GM12878 (cell line): Measurements from ENCODE around the gene ZNF860. TPM values are rescaled to one million over a fixed set of nuclear protein-coding genes. Genes with fewer than 3 reads are reported as not detected.

Experiments used
- ATAC-seq: fragments of 200-7000 bp; cut with Tn5 transposase; 3 replicates; pipeline ENCODE4 v1.9.1; 2020; ENCODE audit warnings: mild to moderate bottlenecking, moderate library complexity
- BruUV-seq: library from RNA; stranded (reverse); fragments of 400-500 nt; replicated peaks from 2 replicates; lab custom pipeline; 2021; lab: Mats Ljungman, UMichigan
- CTCF ChIA-PET: fragments of 300-600 bp; sonication (Branson Sonifier 250); formaldehyde crosslinking; extraction: SDS; loops from one replicate; lab custom pipeline; 2021; ENCODE audit warnings: inconsistent platforms; lab: Yijun Ruan, JAX
- POLR2A ChIA-PET: fragments of 350-600 bp; formaldehyde crosslinking; extraction: SDS; loops from one replicate; lab custom pipeline; 2021; ENCODE audit warnings: inconsistent platforms; lab: Charles Lee
- RAD21 ChIA-PET: fragments of 300-600 bp; sonication (Branson Sonifier 250); formaldehyde crosslinking; loops from one replicate; lab custom pipeline; 2023; ENCODE audit warnings: antibody characterized with exemption; ENCODE audit not compliant: unreplicated experiment; lab: Charles Lee
- SMC1A ChIA-PET: fragments of 300-600 bp; sonication (Branson Sonifier 250); formaldehyde crosslinking; loops from one replicate; lab custom pipeline; 2023; ENCODE audit not compliant: unreplicated experiment, uncharacterized antibody; lab: Charles Lee
- DNase-seq: peaks from one replicate; pipeline ENCODE4 v3.0.0-alpha.2; 2011; ENCODE audit warnings: low read depth, low spot score
- FAIRE-seq: peaks from 3 replicates; lab custom pipeline; 2011; peaks lifted over from hg19 to GRCh38; lab: Jason Lieb, UNC
- H2AFZ ChIP-seq: 2 replicates; pipeline ENCODE4 v1.6.0; 2011; ENCODE audit warnings: low read depth, low read length, control low read depth; ENCODE audit not compliant: control insufficient read depth
- H3K27ac ChIP-seq: 2 replicates; pipeline ENCODE4 v1.5.1; 2011; ENCODE audit warnings: control low read depth; ENCODE audit not compliant: control insufficient read depth, insufficient read depth
- H3K27me3 ChIP-seq, 2 experiments: replicated peaks in 1 of 2; 2 replicates each; pipeline versions ENCODE4 v1.6.0 to v1.6.1; 2011; ENCODE audit warnings: low read length in 1 of 2; ENCODE audit not compliant: control insufficient read depth in 2 of 2, insufficient read depth in 2 of 2
- H3K36me3 ChIP-seq, 2 experiments: 2 replicates each; pipeline ENCODE4 v1.5.1; 2011; ENCODE audit warnings: low read length in 1 of 2; ENCODE audit not compliant: control insufficient read depth in 2 of 2, insufficient read depth in 2 of 2
- H3K4me1 ChIP-seq: 2 replicates; pipeline ENCODE4 v1.6.1; 2011; ENCODE audit warnings: mild to moderate bottlenecking, low read length, moderate library complexity, mixed read lengths; ENCODE audit not compliant: control insufficient read depth, insufficient read depth
- H3K4me2 ChIP-seq: 2 replicates; pipeline ENCODE4 v1.6.0; 2011; ENCODE audit warnings: control low read depth; ENCODE audit not compliant: control insufficient read depth, insufficient read depth
- H3K4me3 ChIP-seq: fragments of 200-600 bp; sonication (generic); 2 replicates; pipeline ENCODE4 v1.5.1; 2016
- H3K79me2 ChIP-seq: 2 replicates; pipeline ENCODE4 v1.6.0; 2011; ENCODE audit warnings: low read length; ENCODE audit not compliant: control insufficient read depth, insufficient read depth
- H3K9ac ChIP-seq: 2 replicates; pipeline ENCODE4 v1.8.0; 2011; ENCODE audit warnings: low read length, control low read depth, mixed read lengths; ENCODE audit not compliant: control insufficient read depth, insufficient read depth
- H3K9me3 ChIP-seq: replicated peaks from 3 replicates; pipeline ENCODE4 v1.5.1; 2011; ENCODE audit warnings: mild to moderate bottlenecking, low read length; ENCODE audit not compliant: control insufficient read depth, insufficient read depth
- H4K20me1 ChIP-seq: 2 replicates; pipeline ENCODE4 v1.6.0; 2011; ENCODE audit not compliant: control insufficient read depth, insufficient read depth
- ATF3 ChIP-seq: IDR thresholded peaks from 2 replicates; pipeline ENCODE4 v1.6.1; 2011; ENCODE audit warnings: low read depth, mild to moderate bottlenecking, low read length, moderate library complexity, borderline replicate concordance; ENCODE audit errors: extremely low read depth
- CBX5 ChIP-seq: sonication (generic); IDR thresholded peaks from 2 replicates; pipeline ENCODE4 v1.6.1; 2016; ENCODE audit warnings: low read depth, moderate library complexity, mild to moderate bottlenecking, inconsistent platforms
- CHD4 ChIP-seq: fragments of 200-600 bp; sonication (generic); IDR thresholded peaks from 2 replicates; pipeline ENCODE4 v1.6.1; 2016; ENCODE audit warnings: mild to moderate bottlenecking
- ESRRA ChIP-seq: IDR thresholded peaks from 2 replicates; pipeline ENCODE4 v1.6.1; 2012; ENCODE audit warnings: mild to moderate bottlenecking, low read length, improper control_type of control experiment
- HSF1 ChIP-seq: fragments of 150-350 bp; IDR thresholded peaks from 2 replicates; pipeline ENCODE4 v1.6.1; 2014; ENCODE audit warnings: mild to moderate bottlenecking, low read depth, low read length
- NR2C2 ChIP-seq: IDR thresholded peaks from 2 replicates; pipeline ENCODE4 v1.6.1; 2011; ENCODE audit warnings: borderline replicate concordance, low read depth; ENCODE audit not compliant: control insufficient read depth, insufficient read length
- POLR2AphosphoS2 ChIP-seq: IDR thresholded peaks from 2 replicates; pipeline ENCODE4 v1.6.1; 2011; ENCODE audit warnings: low read depth, mild to moderate bottlenecking, low read length, improper control_type of control experiment, moderate library complexity
- POU2F2 ChIP-seq: IDR thresholded peaks from 3 replicates; pipeline ENCODE4 v1.6.1; 2011; ENCODE audit warnings: low read depth, mild to moderate bottlenecking, low read length, borderline replicate concordance
- RBBP5 ChIP-seq: fragments of 200-600 bp; sonication (generic); conservative IDR thresholded peaks from 2 replicates; pipeline ENCODE4 v1.6.1; 2016
- SKIL ChIP-seq: fragments of 450-650 bp; IDR thresholded peaks from 2 replicates; pipeline ENCODE4 v1.6.1; 2017; ENCODE audit warnings: mild to moderate bottlenecking, low read depth, inconsistent platforms; ENCODE audit not compliant: poor library complexity, severe bottlenecking
- SMAD5 ChIP-seq: IDR thresholded peaks from 2 replicates; pipeline ENCODE4 v1.6.1; 2016; ENCODE audit warnings: antibody characterized with exemption, low read depth
- TCF7 ChIP-seq: IDR thresholded peaks from 2 replicates; pipeline ENCODE4 v1.6.1; 2014; ENCODE audit warnings: antibody characterized with exemption, borderline replicate concordance
- USF2 ChIP-seq: IDR thresholded peaks from 2 replicates; pipeline ENCODE4 v1.6.1; 2011; ENCODE audit warnings: low read depth, low read length, improper control_type of control experiment, borderline replicate concordance
- ZNF384 ChIP-seq: IDR thresholded peaks from 2 replicates; pipeline ENCODE4 v1.6.1; 2012; ENCODE audit warnings: low read depth, mild to moderate bottlenecking, low read length, improper control_type of control experiment, borderline replicate concordance
- WGBS: methylation state at CpG from one replicate; pipeline ENCODE4 v1.1.6; 2016; ENCODE audit warnings: low lambda C conversion rate; ENCODE audit not compliant: insufficient replicate concordance, insufficient coverage; ENCODE audit errors: missing lambda C conversion rate; 5-methylcytosine and 5-hydroxymethylcytosine counted together
- in situ Hi-C: fragments of 300-500 bp; cut with MboI; formaldehyde crosslinking; loops from 9 replicates; pipeline ENCODE4 v1.14.3; 2018; ENCODE audit warnings: mixed read lengths
- intact Hi-C: fragments of 100-400 bp; cut with micrococcal nuclease; formaldehyde crosslinking; loops from one replicate; pipeline ENCODE4 v1.14.2; 2022; ENCODE audit not compliant: unreplicated experiment
- polyA plus RNA-seq, 11 experiments: library from polyadenylated mRNA; depleted of rRNA in 4 of 11; unstranded in 6 of 11; stranded (reverse) in 5 of 11; fragments of >200 nt; fragmentation: Nextera tagmentation in 4 of 11; fragmentation: Illumina TruSeq in 1 of 11; extraction: Ambion mirVana in 4 of 11; extraction: Trizol in 1 of 11; gene quantifications; 1 replicate in 1 of 11; 2 replicates in 10 of 11; pipeline versions ENCODE4 v1.2.1 to v1.2.3, GENCODE V29; 2011 to 2016; ENCODE audit warnings: inconsistent platforms in 2 of 11, missing spikeins in 2 of 11, low read depth in 1 of 11
- total RNA-seq, 4 experiments: library from RNA; depleted of rRNA in 3 of 4; stranded (reverse); fragments of >200 nt in 3 of 4; fragmentation: Illumina TruSeq in 1 of 4; extraction: Trizol in 1 of 4; gene quantifications; 2 replicates each; pipeline versions ENCODE4 v1.2.1 to v1.2.3, GENCODE V29; 2013 to 2021
- TF ChIP-seq, protein P1 (sequence below): IDR thresholded peaks from 2 replicates; pipeline ENCODE4 v1.6.1; 2012; ENCODE audit warnings: low read depth, low read length, improper control_type of control experiment
- TF ChIP-seq, protein P2 (sequence below): fragments of 450-650 bp; IDR thresholded peaks from 2 replicates; pipeline ENCODE4 v1.6.1; 2017; ENCODE audit warnings: borderline replicate concordance

ZNF860 gene
- total and polyA plus RNA-seq, 10 of the 15 experiments (the other 5 are each of a cell fraction or from before 2014, with no cell fraction given): not detected

DNA sequence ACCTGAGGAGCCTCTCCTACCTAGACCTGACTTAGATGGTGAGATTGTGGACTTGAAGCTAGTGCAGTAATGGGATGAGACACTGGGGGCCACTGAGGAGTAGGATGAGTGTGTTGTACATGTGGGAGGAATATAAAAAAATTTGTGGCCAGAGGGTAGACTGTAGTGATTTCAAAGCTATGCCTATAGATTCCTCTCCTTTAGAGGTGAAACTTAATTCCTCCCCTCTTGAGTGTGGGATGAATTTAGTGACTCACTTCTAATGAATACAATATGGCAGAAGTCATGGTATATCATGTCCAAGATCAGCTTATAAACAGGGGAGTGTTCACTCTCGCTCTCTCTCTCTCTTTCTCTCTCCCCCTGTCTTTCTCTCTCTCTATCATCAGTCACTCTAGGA is 6.7 kb downstream of the ZNF860 start:
- POLR2A ChIA-PET: no interaction called here
- RAD21 ChIA-PET: no interaction called here
- intact Hi-C loops: no loop called here
- TF ChIP-seq HSF1: no peak
- TF ChIP-seq SMAD5: no peak
- no peak for TF ChIP-seq RBBP5
- TF ChIP-seq CHD4: no peak
- no peak for TF ChIP-seq SKIL
- TF ChIP-seq, protein P1, sequence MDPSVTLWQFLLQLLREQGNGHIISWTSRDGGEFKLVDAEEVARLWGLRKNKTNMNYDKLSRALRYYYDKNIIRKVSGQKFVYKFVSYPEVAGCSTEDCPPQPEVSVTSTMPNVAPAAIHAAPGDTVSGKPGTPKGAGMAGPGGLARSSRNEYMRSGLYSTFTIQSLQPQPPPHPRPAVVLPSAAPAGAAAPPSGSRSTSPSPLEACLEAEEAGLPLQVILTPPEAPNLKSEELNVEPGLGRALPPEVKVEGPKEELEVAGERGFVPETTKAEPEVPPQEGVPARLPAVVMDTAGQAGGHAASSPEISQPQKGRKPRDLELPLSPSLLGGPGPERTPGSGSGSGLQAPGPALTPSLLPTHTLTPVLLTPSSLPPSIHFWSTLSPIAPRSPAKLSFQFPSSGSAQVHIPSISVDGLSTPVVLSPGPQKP: no peak
- TF ChIP-seq POLR2AphosphoS2: no peak
- no peak for TF ChIP-seq CBX5
- TF ChIP-seq ATF3: no peak
- TF ChIP-seq NR2C2: no peak
- no peak for TF ChIP-seq POU2F2
- TF ChIP-seq ESRRA: no peak
- TF ChIP-seq, protein P2, sequence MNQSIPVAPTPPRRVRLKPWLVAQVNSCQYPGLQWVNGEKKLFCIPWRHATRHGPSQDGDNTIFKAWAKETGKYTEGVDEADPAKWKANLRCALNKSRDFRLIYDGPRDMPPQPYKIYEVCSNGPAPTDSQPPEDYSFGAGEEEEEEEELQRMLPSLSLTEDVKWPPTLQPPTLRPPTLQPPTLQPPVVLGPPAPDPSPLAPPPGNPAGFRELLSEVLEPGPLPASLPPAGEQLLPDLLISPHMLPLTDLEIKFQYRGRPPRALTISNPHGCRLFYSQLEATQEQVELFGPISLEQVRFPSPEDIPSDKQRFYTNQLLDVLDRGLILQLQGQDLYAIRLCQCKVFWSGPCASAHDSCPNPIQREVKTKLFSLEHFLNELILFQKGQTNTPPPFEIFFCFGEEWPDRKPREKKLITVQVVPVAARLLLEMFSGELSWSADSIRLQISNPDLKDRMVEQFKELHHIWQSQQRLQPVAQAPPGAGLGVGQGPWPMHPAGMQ: no peak
- TF ChIP-seq USF2: no peak
- no peak for TF ChIP-seq TCF7
- no peak for TF ChIP-seq ZNF384

More for the DNA sequence above, 6.7 kb downstream of the ZNF860 start:
- Histone ChIP-seq H3K9ac (no peak overlapping the region), H4K20me1 (no peaks in the 10 kb centered on the region), H3K9me3 (no peaks in the 10 kb centered on the region; the same call in 1 of the 3 replicates), H3K27me3 (no peaks in the 10 kb centered on the region), H3K4me2 (no peak overlapping the region), H3K4me1 (no peaks in the 10 kb centered on the region), H3K79me2 (no peaks in the 10 kb centered on the region), H3K4me3 (no peak overlapping the region), H3K27ac (no peak overlapping the region), H3K36me3 (no peaks in the 10 kb centered on the region), H2AFZ (no peak overlapping the region)
- in situ Hi-C loops: no loop called here
- no peak for FAIRE-seq
- no TSS peak for BruUV-seq
- 64% methylated on average over 1 of the region's 1 CpG for WGBS
- CTCF ChIA-PET: no interaction called here
- ATAC-seq: no peak
- DNase-seq: no peak
- SMC1A ChIA-PET: no interaction called here
